ENCODE data around the gene CIT. TPM values are rescaled to one million over a fixed set of nuclear protein-coding genes. Genes with fewer than 3 reads are reported as not detected.

Gene CIT
- total and polyA plus RNA-seq, 2 donors (not counting 3 experiments of a cell fraction or from before 2014, with no cell fraction given), result 13.3 to 61.8 TPM

- H3K9ac ChIP-seq (replicated peaks; ENCODE audit: extremely low read depth, insufficient read depth, low read length), result no peak overlapping the region
- no peaks in the 10 kb centered on the region for H3K4me1 ChIP-seq (ENCODE audit: control insufficient read depth, extremely low read depth, insufficient read depth, low read length)
- no peak for DNase-seq (ENCODE audit: low read depth, low spot score)
- no peak overlapping the region for H3K4me2 ChIP-seq (ENCODE audit: insufficient read depth, low read length)
- no peaks in the 10 kb centered on the region for H3K9me3 ChIP-seq (replicated peaks; ENCODE audit: control insufficient read depth, insufficient read depth, low read length)
- H3K27me3 ChIP-seq (ENCODE audit: control insufficient read depth in 2 of 2, insufficient read depth in 2 of 2, low read length in 2 of 2), result peaks cover 3% of the 10 kb centered on the region in 2 experiments
- no peak overlapping the region for H3K27ac ChIP-seq (ENCODE audit: insufficient read depth, low read depth, low read length)
- no peaks in the 10 kb centered on the region for H4K20me1 ChIP-seq (replicated peaks; ENCODE audit: control insufficient read depth, extremely low read depth, insufficient read depth, low read length)
- intact Hi-C loops (cut with micrococcal nuclease), result no loop called here
- H3K9me1 ChIP-seq (replicated peaks; ENCODE audit: control insufficient read depth, extremely low read depth, insufficient read depth, low read length), result no peaks in the 10 kb centered on the region
- no peaks in the 10 kb centered on the region for H3K36me3 ChIP-seq (ENCODE audit: control insufficient read depth in 2 of 2, extremely low read depth in 1 of 2, insufficient read depth in 2 of 2, low read length in 2 of 2)
- TF ChIP-seq, protein P1, sequence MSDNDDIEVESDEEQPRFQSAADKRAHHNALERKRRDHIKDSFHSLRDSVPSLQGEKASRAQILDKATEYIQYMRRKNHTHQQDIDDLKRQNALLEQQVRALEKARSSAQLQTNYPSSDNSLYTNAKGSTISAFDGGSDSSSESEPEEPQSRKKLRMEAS (IDR thresholded peaks at IDR 0.05; ENCODE audit: insufficient read depth, insufficient read length), result no peak
- TF ChIP-seq EZH2 (IDR thresholded peaks at IDR 0.05; ENCODE audit: borderline replicate concordance, low read depth, low read length, severe bottlenecking) (no peak), CTCF (IDR thresholded peaks at IDR 0.05; ENCODE audit: extremely low read depth in 1 of 2, insufficient read depth in 1 of 2, low read depth in 1 of 2, low read length in 2 of 2) (no peak), POLR2A (IDR thresholded peaks at IDR 0.05; ENCODE audit: low read depth, low read length) (no peak), MYC (IDR thresholded peaks at IDR 0.05; ENCODE audit: low read depth, low read length) (no peak), GATA2 (IDR thresholded peaks at IDR 0.05; ENCODE audit: insufficient read depth, insufficient read length, low read depth, low read length) (no peak), POLR2AphosphoS5 (IDR thresholded peaks at IDR 0.05; ENCODE audit: insufficient read depth, low read depth, low read length) (no peak), JUN (IDR thresholded peaks at IDR 0.05; ENCODE audit: borderline replicate concordance, insufficient read depth, insufficient read length, low read depth) (no peak), FOS (IDR thresholded peaks at IDR 0.05; ENCODE audit: borderline replicate concordance, insufficient read depth, low read length) (no peak)
- BruUV-seq (replicated peaks), result no TSS peak
- no peaks in the 10 kb centered on the region for H3K79me2 ChIP-seq (ENCODE audit: control insufficient read depth, insufficient read depth, low read length)
- FAIRE-seq, result no peak
- dilution Hi-C loops (cut with MboI; ENCODE audit: extremely low pct_ligation_motif_present, low sequenced_read_pairs), result no loop called here
- ChIA-PET CTCF (no interaction called here), POLR2A (no interaction called here)
- no peak overlapping the region for H3K4me3 ChIP-seq (replicated peaks in 1 of 3; ENCODE audit: insufficient read depth in 1 of 3, low read depth in 1 of 3, low read length in 3 of 3)
- no peak overlapping the region for H2AFZ ChIP-seq (ENCODE audit: low read depth, low read length)
These were observed 37.5 kb upstream of the CIT start for GRCh38 chr12:119914666-119915065.
